HG02885 (cell line): ENCODE results near the gene XPNPEP1.

Experiments
- ATAC-seq: cut with Tn5 transposase; IDR thresholded peaks from one replicate; pipeline ENCODE4 v1.9.1; 2021; ENCODE audit warnings: mild to moderate bottlenecking; ENCODE audit not compliant: unreplicated experiment, poor library complexity

Gene XPNPEP1

DNA sequence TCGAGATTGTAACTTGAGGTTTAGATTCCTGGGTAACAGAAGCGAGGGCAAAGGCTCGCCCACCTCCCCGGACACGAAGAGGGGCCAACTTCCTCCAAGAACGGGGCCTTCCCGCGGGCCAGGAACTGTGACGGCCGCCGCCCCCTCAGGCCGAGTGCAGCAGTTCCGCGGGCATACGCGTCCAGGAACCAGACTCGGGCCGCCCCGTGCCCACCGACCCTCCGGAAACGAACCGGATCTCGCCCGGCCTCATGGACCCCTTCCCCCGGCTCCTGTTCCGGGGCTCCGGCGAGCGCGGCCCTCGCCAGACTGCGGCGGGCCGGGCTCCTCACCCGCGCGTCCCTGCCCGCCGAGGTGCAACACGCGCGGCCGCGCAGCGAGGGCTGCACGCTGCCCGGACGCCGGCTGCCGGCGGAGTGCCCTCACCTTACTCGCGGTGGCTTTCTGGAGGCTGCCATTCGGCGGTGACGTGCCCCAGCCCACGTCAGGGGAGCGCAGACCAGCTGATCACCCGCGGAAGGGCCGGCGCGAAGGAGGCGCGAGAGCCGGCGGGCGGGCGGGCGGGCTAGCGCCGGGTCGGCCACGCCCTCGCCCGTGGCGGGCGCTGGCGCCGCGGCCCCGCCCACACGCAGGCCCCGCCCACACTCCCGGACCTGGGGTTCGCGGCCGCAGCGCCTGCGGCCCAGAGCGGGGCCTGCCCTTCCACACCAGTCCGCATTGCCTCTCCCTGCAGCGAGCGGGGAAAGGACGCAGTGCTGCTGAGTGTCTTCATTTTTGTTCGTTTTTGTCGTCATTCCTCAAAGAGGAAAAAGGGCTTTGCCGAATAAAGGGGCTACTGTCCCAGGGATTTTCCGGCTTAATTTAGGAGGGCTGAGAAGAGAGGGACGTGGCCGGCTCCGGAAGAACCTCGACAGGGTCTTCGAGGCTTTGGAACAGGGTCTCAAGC lies at the start of gene XPNPEP1:
XPNPEP1 (minus strand) TSS at position 536 of the 946 bp plus-strand sequence; CDS start at position 458, 78 bp downstream.
- ATAC-seq, result peak; percentile 96

DNA sequence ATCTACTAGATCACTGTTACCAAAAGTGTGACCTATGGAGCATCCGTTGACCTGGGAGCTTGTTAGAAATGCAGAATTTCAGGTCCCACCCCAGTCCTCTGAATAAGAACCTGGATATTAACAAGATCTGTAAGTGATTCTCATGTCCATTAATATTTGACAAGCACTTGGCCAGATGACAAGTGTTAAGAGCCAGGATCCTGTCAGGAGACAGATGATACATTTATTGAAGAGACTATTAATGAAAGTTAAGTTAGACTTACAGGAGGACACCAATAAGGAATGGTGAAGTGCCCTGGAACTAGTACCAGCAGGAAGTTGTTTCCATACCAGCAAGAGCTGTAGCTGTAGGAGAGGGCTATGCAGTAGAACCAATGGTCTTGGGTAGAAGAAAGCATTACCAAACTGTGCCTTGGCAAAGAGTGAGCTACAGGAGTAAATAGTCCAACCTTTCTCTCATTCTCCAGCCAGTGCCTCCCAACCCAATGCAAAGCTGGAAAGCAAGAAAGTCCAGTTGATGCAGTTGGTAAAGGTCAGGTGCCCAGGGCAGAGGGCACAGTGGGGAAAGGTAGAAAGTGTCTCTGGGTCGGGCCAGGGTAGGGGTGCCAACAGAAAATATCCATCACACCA lies 49.2 kb upstream of the XPNPEP1 start:
- ATAC-seq, result no peak

DNA sequence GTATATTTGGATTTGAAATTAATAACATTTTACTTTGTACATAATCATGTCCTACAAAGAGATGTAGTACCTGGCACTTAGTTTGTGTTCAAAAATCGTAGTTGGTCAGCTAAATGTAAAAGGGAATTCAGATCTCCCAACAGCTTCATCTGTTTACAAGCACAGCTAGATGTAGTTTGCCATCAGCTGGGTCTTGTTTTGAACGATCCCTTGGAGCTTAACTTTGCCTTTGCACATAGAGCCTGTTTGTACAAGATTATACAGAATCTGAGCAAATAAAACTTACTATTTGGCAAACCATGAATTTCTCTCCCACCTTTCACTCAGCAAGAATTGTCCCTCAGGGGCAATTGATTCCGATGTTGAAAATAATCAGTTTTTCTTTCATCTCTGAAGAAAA lies 48.3 kb upstream of the XPNPEP1 start:
- no peak for ATAC-seq

DNA sequence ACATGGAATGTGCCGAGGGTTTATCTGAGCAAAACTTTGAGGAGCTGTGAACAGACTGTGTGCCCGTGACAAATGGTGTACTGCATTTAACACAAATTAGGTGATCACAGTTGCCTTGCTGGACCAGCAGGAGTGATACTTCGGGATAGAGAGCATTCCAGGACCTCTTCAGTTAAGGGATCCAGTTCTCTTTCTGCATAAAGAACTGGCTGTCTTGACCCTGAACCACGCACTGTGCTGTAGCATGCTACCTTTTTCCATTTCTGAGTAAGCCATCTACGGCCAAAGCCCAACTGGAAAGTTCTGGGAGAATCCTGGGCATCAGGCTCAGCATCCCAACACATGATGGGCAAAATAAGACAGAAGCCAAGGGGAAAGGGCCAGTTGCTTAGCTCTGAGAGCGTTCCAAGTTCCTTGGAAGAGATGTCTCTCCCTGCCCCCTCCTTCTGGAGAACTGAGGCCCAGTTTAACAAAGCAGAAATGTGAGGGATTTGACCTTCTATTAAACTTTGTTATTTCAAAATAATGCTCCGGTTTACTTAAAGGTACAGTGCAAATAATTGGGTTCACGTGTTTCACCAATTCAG lies 46.5 kb upstream of the XPNPEP1 start:
- no peak for ATAC-seq

DNA sequence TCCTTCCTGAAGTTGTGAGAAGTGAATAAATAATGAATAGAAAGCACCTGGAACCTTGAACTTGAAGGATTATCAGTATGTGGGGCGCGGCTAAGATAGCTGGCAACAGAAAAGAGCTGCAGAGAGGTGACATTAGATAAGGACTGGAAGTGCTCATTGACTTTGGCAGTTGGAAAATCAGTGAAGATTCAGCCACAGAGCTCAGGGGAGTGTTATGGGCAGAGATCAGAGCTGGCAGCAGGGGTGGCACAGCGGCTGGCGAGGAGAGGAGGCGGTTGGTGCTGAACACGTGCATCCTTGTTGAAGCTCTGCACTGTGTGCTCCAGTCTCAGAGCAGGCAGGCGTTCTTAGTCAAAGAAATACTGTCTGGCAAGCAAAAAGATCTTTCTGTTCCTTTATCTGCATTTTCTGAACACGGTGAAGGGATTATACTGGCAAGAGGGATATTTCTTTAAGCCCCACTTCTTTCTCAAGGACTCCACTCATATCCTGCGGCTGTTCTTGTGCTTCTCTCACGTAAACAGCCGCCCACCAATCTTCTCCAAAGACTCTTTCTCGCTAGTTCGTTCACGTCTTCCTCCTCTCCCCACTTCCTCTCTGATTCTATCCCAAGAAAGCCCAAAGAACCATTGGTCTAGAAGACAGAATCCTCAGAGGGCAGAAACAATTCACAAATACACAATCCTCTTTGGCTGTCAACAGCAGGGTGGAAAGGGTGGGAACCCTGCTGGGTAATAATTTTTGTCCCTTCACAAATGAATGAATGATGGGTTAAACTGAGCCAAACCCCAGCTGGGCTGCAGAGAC lies 45.8 kb upstream of the XPNPEP1 start:
- ATAC-seq, result no peak

DNA sequence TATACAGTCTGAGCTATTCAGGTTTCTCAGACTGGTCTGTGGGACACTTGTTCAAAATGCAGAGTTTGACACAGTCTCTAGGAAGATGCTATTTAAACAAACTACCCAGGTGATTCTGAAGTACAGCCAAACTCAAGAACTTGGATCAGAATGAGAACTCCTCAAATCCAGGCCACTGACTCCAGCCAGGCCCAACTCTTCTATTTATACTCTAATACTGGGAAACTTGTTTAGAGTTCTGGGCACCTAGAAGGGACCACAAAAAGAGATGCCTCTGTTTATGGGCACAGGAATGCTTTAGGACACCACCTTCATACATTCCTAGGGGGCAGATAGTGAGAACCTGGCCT lies 44.4 kb upstream of the XPNPEP1 start:
- ATAC-seq, result no peak

DNA sequence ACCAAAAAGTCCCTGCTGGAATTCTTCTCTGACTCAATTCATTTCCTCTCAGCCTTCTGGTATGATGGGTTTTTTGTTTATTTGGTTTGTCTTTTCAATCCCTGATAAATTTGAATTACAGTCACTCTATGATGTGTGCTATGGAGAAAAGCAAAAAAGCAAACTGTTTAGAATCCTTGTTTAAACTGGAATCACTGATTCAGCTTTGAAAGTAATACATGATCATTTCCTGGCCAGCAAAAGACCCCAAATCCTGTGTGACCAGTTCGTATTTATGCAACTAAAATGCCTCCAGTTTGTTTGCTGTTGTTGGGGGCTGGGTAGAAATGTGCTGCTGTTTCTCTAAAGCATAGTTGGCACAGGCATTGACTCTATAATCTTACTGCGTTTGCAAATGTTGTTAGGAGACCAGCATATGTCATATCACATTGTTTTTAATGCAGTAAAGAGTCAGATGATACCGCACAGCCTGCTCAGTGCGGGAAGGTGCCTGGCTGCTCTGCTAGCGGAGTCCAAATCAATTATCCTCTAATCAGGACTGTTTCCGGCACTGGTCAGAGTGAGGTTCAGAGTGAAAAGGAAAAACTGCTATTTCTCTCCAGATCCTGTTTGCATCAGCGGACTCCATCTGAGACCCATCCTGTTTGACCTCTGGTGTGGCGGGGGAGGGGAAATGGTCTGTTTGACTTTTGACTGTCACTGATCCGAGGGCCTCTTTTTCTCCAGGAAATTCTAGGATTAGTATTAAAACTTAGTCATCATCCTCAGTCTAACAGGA lies 43.8 kb upstream of the XPNPEP1 start:
- ATAC-seq, result no peak

DNA sequence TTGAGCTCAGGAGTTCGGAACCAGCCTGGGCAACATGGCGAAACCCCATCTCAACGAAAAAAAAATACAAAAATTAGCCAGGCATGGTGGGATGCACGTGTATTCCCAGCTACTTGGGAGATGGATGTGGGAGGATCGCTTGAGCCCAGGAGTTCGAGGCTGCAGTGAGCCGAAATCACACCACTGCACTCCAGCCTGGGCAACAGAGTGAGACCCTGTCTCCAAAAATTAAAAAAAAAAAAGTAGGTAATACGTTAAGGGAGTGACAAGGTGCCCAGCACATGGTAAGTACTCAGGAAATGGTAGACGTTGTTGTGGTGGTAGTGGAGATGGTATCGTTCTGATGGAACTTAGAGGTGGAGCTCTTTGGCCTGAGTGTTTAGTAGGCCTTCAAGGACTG lies 41.0 kb upstream of the XPNPEP1 start:
- no peak for ATAC-seq

DNA sequence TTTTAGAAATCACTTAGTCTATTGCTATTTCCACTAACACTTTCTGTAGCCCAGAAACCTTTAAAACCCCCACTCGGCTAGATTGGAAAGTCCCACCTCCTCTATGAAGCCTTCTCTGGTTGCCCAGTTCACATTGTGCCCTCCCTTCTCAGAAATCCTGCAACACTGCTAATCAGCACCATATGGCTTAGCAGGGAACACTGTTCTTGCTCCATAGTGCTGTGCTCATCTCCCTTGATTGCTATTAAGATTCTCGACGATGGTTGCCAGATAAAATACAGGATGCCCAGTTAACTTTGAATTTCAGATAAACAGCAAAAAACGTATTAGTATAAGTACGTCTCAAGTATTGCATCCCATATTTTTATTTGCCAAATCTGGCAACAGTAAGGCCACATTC lies 40.1 kb upstream of the XPNPEP1 start:
- ATAC-seq, result no peak

DNA sequence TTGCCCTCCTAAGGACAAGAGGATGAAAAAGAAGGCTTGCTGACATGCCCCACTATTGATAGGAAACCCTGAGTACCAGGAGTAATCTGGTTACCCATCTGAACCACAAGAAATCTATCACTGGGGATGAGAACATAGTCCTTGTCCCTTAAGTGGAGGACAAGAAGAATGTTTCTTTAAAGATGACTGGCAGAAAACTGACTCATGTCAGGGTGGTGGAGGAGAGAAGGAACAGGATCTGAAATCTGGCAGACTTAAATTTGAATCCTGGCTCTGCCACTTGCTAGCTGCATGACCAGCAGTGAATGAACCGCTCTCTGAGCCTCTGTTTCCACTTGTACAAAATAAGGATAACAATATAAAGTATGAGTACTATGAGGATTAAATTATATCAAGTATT lies 38.9 kb upstream of the XPNPEP1 start:
- ATAC-seq, result no peak

DNA sequence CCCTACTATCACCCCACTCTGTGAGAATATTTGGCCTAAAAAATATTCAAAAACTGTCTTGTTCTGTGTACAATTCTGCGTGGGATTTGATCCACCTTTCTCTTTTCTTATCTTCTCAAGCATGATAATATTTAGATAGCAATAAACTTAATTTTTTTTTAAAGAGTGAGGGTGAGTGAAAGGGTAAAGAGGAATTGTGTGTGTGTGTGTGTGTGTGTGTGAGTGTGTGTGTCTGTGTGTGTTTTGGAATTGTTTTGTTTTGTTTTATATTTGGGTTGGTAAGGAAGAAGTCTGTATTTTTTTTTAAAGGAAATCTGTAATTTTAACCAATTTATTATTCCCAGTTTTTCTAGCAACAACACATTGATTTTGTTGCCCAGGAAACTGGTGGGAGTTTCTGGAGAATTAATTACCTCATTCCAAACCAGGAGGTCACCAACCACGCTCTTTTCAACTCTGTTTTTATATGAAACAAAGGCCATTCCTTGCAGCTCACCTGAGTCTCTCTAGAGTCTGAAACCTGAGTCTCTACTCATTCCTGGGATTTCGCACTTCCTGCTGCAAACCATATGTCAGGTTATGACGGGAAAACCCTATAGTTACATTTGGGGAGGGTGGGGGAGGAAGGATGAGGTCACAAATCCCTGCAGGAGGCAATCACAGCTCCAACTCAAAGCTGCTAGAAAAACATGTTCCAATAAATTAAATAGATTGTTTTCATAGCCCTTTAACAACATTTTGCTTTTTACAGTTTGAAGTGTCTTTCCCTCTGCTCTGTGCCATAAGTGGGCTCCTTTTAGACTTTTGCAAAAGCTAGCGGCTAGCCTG lies 38.1 kb upstream of the XPNPEP1 start:
- ATAC-seq, result no peak

DNA sequence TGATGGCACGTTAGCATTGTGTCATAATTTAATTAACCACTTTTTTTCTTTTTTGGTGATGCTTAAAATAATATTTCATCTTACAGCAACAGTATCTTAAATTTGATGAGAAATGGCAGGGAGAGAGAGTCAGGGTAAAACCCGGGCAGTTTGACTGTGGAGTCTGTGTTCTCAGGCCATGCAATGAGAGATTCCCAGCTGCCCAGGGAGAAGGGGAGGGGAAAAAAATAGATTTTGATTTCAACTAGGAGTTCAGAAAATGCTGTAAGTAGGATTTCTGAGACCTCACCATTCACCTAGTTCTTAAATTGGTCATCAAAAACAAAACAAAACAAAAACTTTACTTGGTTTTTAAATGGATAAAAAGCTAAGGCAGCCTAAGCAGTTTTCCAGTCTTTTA lies 37.4 kb upstream of the XPNPEP1 start:
- ATAC-seq, result no peak

DNA sequence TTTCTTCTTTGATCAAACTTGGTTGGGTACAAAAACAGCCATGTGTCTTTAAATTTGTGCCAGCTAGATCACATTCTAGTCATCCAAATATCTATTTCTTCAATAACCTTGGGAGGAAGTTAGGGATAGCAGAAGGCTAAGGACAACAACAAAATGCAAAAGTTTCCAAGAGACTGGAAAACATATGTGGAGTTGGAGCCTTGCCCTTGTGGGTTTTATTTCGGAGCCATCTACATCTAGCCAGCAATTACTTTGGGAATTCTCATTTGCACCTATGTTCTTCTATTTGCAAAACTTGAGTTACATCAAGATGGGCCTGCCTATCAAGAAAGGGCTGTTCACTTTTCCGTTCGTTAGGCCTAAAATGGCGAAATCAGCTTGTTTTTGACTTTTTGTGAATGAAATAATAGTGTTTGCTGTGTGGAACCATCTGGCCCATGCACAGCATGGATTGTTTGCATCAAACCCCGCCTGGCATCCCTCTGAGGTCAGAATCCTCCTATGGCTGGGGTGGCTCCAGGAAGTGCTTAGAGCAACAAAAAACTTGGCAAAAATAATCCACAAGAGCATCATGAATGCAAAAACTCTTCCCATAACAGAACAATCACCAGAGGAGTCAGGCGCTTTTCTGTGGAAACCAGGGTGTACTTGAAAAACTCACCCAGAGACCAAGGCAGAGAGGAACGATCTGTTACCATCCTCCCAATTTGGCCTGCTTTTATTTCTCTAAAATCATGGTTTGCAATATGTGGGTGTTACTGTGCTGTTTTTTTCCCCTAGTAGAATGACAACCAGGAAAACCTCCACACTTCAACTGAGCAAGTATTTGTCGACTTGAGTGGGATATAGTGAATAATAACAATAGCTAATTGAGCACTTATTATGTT lies 36.2 kb upstream of the XPNPEP1 start:
- no peak for ATAC-seq

DNA sequence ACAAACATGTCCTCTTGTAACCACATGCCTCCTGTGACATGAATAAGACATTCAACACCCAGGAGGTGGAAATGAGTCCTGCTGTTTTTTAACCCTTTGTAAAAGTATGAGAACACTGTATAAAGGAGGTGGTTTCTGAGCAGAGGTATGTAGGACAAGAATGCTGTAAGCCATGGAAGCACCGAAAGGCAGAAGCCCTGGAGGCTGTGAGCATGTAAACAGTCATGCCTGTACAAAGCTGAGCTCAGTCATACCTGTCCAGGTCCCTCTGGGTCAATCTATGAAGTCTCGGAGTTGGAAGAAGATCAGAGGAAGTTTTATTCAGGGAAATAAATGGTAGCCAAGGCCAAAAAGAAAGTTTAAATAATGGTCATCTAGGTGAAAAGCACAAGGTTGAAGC lies 34.7 kb upstream of the XPNPEP1 start:
- ATAC-seq, result no peak

DNA sequence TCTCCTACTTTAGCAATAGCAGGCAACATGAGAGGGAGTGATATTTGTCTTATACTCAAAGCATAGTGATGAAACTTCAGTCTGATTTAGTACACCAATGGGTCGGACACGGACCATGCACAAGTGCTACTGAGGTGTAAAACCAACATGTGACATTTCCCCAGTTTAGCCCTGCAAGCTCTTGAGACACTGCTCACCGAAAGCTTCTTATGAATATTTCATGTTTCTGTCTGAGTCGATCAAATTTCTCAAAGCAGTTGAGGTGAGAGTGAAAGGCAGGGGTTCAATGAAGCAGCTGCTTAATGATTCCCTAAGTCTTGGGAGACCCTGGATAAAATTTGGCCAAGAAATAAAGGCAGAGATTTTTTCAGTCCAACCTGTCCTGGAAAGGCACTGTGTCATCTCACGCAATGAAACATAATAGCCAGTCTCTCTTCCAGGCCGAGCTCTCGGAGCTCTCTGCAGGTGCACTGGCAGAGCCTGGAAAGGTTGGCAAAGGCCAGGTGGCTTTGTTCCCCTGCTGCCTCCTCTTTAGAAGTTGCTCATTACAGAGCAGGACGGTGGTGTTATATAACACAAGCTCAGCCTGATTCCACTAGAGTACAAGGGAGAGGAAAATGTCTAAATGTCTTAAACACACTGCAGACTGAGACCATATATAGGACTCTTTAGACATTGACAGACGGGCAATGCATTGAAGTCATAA lies 33.9 kb upstream of the XPNPEP1 start:
- ATAC-seq, result peak; percentile 96

DNA sequence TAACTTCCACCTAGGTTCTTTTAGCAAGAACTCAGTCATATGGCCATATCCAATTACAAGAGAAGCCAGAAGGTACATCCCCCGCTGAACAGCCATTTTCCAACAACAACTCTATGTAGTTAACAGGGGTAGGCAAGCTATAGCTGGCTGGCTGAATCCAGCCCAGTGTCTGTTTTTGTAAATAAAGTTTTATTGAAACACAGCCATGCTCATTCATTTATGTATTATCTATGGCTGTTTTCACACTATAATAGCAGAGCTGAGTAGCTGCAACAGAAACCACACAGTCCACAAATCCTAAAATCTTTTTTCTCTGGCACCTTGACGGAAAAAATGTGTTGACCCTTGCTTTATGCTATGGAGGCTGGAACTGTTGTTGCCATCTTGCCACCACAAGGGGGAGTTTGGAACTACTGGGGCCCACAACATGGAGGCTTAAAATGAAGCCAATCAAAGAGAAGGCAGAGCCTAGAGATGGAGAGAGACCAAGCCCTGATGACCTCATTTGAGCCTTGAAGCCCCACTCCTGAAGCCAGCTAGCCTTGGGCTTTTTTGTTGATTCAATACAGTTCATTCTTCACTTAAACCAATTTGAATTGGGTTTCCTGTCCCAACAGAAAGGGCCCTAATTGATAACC lies 33.3 kb upstream of the XPNPEP1 start:
- ATAC-seq, result peak; percentile 75

DNA sequence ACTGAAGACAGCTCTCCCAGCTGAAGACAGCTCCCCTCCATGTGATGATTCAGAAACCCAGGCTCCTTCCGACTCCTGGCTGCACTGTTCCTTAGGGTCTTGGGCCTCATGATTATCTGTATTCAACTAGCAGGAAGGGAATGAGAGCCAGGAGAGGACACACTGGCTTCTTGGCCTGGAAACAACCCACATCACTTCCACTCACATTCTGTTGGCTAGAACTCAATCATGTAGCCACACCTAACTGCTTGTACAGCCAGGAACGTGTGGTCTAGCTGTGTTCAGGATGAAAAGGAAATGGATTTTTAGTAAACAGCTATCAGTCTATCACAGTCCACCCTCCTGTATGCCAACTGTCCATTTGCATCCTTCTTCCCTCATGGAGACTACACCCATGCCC lies 30.5 kb upstream of the XPNPEP1 start:
- no peak for ATAC-seq
